ENCODE results near the gene CYP21A2. TPM values are rescaled to one million over a fixed set of nuclear protein-coding genes. Genes with fewer than 3 reads are reported as not detected.
"Not testable (repeated sequence)": the region's sequence is repeated elsewhere in the genome, so short reads cannot be mapped to it uniquely, and the experiment has no call there.

The CYP21A2 gene
- total RNA-seq, 2 donors from 2014 or later, result 0.35 TPM; not detected in 1

- not testable (repeated sequence) for H3K9me3 Mint-ChIP-seq; H3K36me3 ChIP-seq (ENCODE audit: control insufficient read depth, insufficient read depth, low read length); H3K27ac Mint-ChIP-seq; H3K9me3 ChIP-seq (ENCODE audit: control insufficient read depth, low read length); H3K4me1 Mint-ChIP-seq; H3K27me3 Mint-ChIP-seq (ENCODE audit: insufficient read depth); H3K4me3 Mint-ChIP-seq; H3K27me3 ChIP-seq (ENCODE audit: control insufficient read depth, insufficient read depth, low read length, poor library complexity, severe bottlenecking); H3K4me3 ChIP-seq (ENCODE audit: low read length); DNase-seq; H3K9ac ChIP-seq (ENCODE audit: extremely low read depth, low read length, poor library complexity, severe bottlenecking); H3K36me3 Mint-ChIP-seq (ENCODE audit: low read depth); H3K4me1 ChIP-seq (ENCODE audit: control insufficient read depth, insufficient read depth, low read length); H3K27ac ChIP-seq (ENCODE audit: low read depth, low read length)
- 96% methylated on average over 4 of the region's 14 CpGs; no CpG with 5 or more reads in 1 of the 2 experiments for WGBS, 2 experiments (ENCODE audit: insufficient coverage in 1 of 2, insufficient read length in 1 of 2)
These were observed 8.7 kb upstream of the CYP21A2 start for GRCh38 chr6:32029553-32029952.

- not testable (repeated sequence) for H3K9me3 ChIP-seq (ENCODE audit: control insufficient read depth, low read length); H3K27ac ChIP-seq (ENCODE audit: low read depth, low read length); H3K4me3 ChIP-seq (ENCODE audit: low read length); H3K27me3 Mint-ChIP-seq (ENCODE audit: insufficient read depth); H3K9ac ChIP-seq (ENCODE audit: extremely low read depth, low read length, poor library complexity, severe bottlenecking); H3K4me1 ChIP-seq (ENCODE audit: control insufficient read depth, insufficient read depth, low read length); H3K9me3 Mint-ChIP-seq; H3K4me1 Mint-ChIP-seq; H3K27ac Mint-ChIP-seq; H3K27me3 ChIP-seq (ENCODE audit: control insufficient read depth, insufficient read depth, low read length, poor library complexity, severe bottlenecking); H3K36me3 Mint-ChIP-seq (ENCODE audit: low read depth); H3K36me3 ChIP-seq (ENCODE audit: control insufficient read depth, insufficient read depth, low read length); DNase-seq; H3K4me3 Mint-ChIP-seq
- no CpG with 5 or more reads among the region's 16 CpGs for WGBS, 2 experiments (ENCODE audit: insufficient coverage in 1 of 2, insufficient read length in 1 of 2)
These were observed 2.8 kb upstream of the CYP21A2 start for GRCh38 chr6:32035283-32036013.

DNA sequence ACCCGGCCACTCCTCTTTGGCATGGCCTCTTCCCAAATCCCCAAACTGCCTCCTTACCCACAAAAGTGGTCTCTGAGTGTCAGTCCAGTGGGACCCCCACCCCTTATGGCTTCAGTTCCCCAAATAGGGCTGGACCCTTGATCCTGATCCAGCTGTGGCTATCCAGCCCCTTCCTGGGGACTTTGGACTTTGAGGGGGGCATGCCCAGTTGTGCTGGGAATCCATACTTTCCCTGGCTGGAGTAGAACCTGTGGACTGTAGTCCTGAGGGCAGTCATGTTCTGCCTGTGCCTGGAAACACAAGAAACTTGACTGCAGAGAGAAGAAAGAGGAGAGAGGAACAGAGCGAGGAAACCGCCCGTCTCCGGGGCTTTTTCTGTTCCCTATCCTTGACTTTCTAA is 1.1 kb upstream of the CYP21A2 start:
- H3K9ac ChIP-seq (ENCODE audit: extremely low read depth, low read length, poor library complexity, severe bottlenecking); H3K27ac Mint-ChIP-seq; H3K36me3 Mint-ChIP-seq (ENCODE audit: low read depth); H3K27me3 Mint-ChIP-seq (ENCODE audit: insufficient read depth); H3K27me3 ChIP-seq (ENCODE audit: control insufficient read depth, insufficient read depth, low read length, poor library complexity, severe bottlenecking); H3K9me3 Mint-ChIP-seq; DNase-seq; H3K4me3 Mint-ChIP-seq; H3K9me3 ChIP-seq (ENCODE audit: control insufficient read depth, low read length); H3K36me3 ChIP-seq (ENCODE audit: control insufficient read depth, insufficient read depth, low read length); H3K4me1 Mint-ChIP-seq; H3K27ac ChIP-seq (ENCODE audit: low read depth, low read length); H3K4me1 ChIP-seq (ENCODE audit: control insufficient read depth, insufficient read depth, low read length); H3K4me3 ChIP-seq (ENCODE audit: low read length): not testable (repeated sequence)
- WGBS, 2 experiments (ENCODE audit: insufficient coverage in 1 of 2, insufficient read length in 1 of 2), result 95 to 96% methylated on average over 4 to 5 of the region's 5 CpGs

DNA sequence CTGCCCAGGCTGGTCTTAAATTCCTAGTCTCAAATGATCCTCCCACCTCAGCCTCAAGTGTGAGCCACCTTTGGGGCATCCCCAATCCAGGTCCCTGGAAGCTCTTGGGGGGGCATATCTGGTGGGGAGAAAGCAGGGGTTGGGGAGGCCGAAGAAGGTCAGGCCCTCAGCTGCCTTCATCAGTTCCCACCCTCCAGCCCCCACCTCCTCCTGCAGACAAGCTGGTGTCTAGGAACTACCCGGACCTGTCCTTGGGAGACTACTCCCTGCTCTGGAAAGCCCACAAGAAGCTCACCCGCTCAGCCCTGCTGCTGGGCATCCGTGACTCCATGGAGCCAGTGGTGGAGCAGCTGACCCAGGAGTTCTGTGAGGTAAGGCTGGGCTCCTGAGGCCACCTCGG is 663 bp downstream of the CYP21A2 start:
- not testable (repeated sequence) for H3K9me3 ChIP-seq (ENCODE audit: control insufficient read depth, low read length); H3K36me3 Mint-ChIP-seq (ENCODE audit: low read depth); H3K9ac ChIP-seq (ENCODE audit: extremely low read depth, low read length, poor library complexity, severe bottlenecking); H3K27me3 Mint-ChIP-seq (ENCODE audit: insufficient read depth); DNase-seq; H3K27ac Mint-ChIP-seq; H3K4me1 ChIP-seq (ENCODE audit: control insufficient read depth, insufficient read depth, low read length); H3K27me3 ChIP-seq (ENCODE audit: control insufficient read depth, insufficient read depth, low read length, poor library complexity, severe bottlenecking); H3K4me3 Mint-ChIP-seq; H3K27ac ChIP-seq (ENCODE audit: low read depth, low read length); H3K9me3 Mint-ChIP-seq; H3K4me1 Mint-ChIP-seq; H3K4me3 ChIP-seq (ENCODE audit: low read length); H3K36me3 ChIP-seq (ENCODE audit: control insufficient read depth, insufficient read depth, low read length)
- WGBS, 2 experiments (ENCODE audit: insufficient coverage in 1 of 2, insufficient read length in 1 of 2), result 80% methylated on average over 2 of the region's 5 CpGs; no CpG with 5 or more reads in 1 of the 2 experiments

DNA sequence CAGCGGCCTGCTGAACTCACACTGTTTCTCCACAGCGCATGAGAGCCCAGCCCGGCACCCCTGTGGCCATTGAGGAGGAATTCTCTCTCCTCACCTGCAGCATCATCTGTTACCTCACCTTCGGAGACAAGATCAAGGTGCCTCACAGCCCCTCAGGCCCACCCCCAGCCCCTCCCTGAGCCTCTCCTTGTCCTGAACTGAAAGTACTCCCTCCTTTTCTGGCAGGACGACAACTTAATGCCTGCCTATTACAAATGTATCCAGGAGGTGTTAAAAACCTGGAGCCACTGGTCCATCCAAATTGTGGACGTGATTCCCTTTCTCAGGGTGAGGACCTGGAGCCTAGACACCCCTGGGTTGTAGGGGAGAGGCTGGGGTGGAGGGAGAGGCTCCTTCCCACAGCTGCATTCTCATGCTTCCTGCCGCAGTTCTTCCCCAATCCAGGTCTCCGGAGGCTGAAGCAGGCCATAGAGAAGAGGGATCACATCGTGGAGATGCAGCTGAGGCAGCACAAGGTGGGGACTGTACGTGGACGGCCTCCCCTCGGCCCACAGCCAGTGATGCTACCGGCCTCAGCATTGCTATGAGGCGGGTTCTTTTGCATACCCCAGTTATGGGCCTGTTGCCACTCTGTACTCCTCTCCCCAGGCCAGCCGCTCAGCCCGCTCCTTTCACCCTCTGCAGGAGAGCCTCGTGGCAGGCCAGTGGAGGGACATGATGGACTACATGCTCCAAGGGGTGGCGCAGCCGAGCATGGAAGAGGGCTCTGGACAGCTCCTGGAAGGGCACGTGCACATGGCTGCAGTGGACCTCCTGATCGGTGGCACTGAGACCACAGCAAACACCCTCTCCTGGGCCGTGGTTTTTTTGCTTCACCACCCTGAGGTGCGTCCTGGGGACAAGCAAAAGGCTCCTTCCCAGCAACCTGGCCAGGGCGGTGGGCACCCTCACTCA is 1.4 kb downstream of the CYP21A2 start:
- not testable (repeated sequence) for H3K27me3 ChIP-seq (ENCODE audit: control insufficient read depth, insufficient read depth, low read length, poor library complexity, severe bottlenecking); H3K27ac Mint-ChIP-seq; H3K27ac ChIP-seq (ENCODE audit: low read depth, low read length); H3K4me3 Mint-ChIP-seq; H3K9me3 ChIP-seq (ENCODE audit: control insufficient read depth, low read length); H3K36me3 ChIP-seq (ENCODE audit: control insufficient read depth, insufficient read depth, low read length); DNase-seq; H3K27me3 Mint-ChIP-seq (ENCODE audit: insufficient read depth); H3K4me1 Mint-ChIP-seq; H3K4me3 ChIP-seq (ENCODE audit: low read length); H3K9ac ChIP-seq (ENCODE audit: extremely low read depth, low read length, poor library complexity, severe bottlenecking); H3K9me3 Mint-ChIP-seq; H3K36me3 Mint-ChIP-seq (ENCODE audit: low read depth); H3K4me1 ChIP-seq (ENCODE audit: control insufficient read depth, insufficient read depth, low read length)
- WGBS, 2 experiments (ENCODE audit: insufficient coverage in 1 of 2, insufficient read length in 1 of 2), result 83 to 90% methylated on average over 13 to 19 of the region's 24 CpGs

DNA sequence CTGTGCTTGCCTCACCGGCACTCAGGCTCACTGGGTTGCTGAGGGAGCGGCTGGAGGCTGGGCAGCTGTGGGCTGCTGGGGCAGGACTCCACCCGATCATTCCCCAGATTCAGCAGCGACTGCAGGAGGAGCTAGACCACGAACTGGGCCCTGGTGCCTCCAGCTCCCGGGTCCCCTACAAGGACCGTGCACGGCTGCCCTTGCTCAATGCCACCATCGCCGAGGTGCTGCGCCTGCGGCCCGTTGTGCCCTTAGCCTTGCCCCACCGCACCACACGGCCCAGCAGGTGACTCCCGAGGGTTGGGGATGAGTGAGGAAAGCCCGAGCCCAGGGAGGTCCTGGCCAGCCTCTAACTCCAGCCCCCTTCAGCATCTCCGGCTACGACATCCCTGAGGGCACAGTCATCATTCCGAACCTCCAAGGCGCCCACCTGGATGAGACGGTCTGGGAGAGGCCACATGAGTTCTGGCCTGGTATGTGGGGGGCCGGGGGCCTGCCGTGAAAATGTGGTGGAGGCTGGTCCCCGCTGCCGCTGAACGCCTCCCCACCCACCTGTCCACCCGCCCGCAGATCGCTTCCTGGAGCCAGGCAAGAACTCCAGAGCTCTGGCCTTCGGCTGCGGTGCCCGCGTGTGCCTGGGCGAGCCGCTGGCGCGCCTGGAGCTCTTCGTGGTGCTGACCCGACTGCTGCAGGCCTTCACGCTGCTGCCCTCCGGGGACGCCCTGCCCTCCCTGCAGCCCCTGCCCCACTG is 2.3 kb downstream of the CYP21A2 start:
- not testable (repeated sequence) for H3K27ac ChIP-seq (ENCODE audit: low read depth, low read length); H3K4me1 ChIP-seq (ENCODE audit: control insufficient read depth, insufficient read depth, low read length); H3K4me3 ChIP-seq (ENCODE audit: low read length); H3K9me3 Mint-ChIP-seq; H3K27ac Mint-ChIP-seq; H3K36me3 ChIP-seq (ENCODE audit: control insufficient read depth, insufficient read depth, low read length); H3K27me3 Mint-ChIP-seq (ENCODE audit: insufficient read depth); H3K36me3 Mint-ChIP-seq (ENCODE audit: low read depth); H3K27me3 ChIP-seq (ENCODE audit: control insufficient read depth, insufficient read depth, low read length, poor library complexity, severe bottlenecking); DNase-seq; H3K4me1 Mint-ChIP-seq; H3K4me3 Mint-ChIP-seq; H3K9me3 ChIP-seq (ENCODE audit: control insufficient read depth, low read length); H3K9ac ChIP-seq (ENCODE audit: extremely low read depth, low read length, poor library complexity, severe bottlenecking)
- WGBS, 2 experiments (ENCODE audit: insufficient coverage in 1 of 2, insufficient read length in 1 of 2), result 93% methylated on average over 11 of the region's 43 CpGs; no CpG with 5 or more reads in 1 of the 2 experiments

Data from endodermal cell (in vitro differentiated cells).